Stimulated activated CD4-positive, alpha-beta T cell treated with anti-CD3 and anti-CD28 coated beads, Interleukin-12 subunit alpha, Interleukin-12 subunit beta, amount 100 ng/mL, for 24 hours (primary cell): ENCODE measurements around the gene MCM9.
A peak's percentile ranks its signal among the peaks of the same experiment; 100 is the strongest.

Source experiments
- DNase-seq, 2 experiments: peaks; one replicate each; pipeline ENCODE4 v3.0.0-alpha.2; 2020; ENCODE audit warnings: low read depth in 2 of 2

The MCM9 gene

GRCh38 chr6:118934461-118935330, at the start of gene MCM9:
Gene MCM9, minus strand, starts transcription at chr6:118935159. Its CDS starts 3,436 bp downstream, at chr6:118931723.
- peak; percentile 70 to 86 for DNase-seq

- DNase-seq, result no peak
Measured at GRCh38 chr6:118984342-118984741, 49.4 kb upstream of the MCM9 start.

DNA sequence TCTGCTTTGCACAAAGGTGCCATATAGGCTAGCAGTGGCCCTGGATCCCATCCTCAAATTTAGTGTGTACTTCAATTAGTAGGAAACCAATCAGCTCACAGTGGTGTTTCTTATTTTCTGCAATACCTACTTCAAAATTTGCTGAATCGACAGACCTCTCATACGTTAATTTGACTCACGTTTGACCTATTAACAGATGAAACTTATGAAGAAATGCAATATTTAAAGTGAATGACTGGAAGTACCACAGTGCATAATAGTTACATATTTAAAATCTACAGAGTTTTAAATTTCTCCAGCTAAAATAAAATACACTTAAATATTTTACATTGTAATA, 47.6 kb upstream of the MCM9 start:
- no peak for DNase-seq

DNA sequence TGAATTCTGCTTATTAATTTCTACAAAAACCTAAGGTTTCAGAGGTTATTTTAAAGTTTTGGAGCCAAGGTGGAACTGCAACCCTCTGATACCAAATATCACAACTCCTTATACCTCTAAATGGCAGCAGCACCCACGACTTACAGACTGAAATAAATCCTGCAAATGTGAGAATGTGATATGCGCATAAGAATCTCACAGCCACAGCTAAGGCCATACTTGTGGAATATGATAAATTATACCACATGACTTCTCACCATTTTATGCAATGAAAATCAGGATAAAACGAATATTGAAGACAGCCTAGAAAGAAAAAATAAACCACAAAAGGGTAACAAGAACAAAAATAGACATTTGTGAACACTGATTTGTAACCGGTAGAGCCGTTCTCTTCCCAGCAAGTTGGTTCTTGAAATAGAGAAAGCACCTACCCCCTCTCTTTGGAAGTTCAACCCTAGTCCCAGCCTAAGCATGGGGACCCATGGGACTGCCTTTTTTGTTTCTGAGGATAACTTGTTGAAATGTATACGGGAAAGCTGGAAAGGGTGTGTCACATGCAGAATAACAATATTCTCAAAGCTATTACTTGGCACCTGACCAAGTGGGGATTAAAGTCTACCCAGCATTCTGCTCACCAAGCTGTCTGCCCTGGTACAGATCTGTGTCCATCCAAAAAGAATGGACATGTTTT, 47.1 kb upstream of the MCM9 start:
- no peak for DNase-seq

- DNase-seq, result no peak
Measured at GRCh38 chr6:118980063-118980462, 45.1 kb upstream of the MCM9 start.

GRCh38 chr6:118974790-118975189, 39.8 kb upstream of the MCM9 start:
- DNase-seq, result no peak

- DNase-seq, result no peak
Measured at GRCh38 chr6:118971682-118972081, 36.7 kb upstream of the MCM9 start.

- no peak for DNase-seq
Measured at GRCh38 chr6:118970866-118971265, 35.9 kb upstream of the MCM9 start.

DNA sequence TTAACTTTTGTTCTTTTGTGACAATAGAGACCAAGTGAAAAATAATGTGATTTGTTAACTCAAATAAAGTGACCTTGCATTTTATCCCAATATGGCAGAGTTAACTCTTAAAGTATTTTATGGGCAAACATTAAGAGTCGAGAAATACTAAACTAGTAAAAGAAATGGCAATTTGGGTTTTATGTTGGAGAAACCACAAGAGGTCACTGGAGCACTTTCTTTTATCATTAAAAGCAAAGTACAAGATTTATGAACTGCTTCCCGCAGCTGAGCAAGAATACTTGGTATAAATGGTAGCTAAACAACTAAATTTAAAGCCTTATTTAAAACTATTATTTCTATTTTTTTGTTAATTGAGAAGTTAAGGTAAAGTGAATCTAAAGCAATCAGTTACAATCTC, 33.5 kb upstream of the MCM9 start:
- no peak for DNase-seq

- DNase-seq, result no peak
Measured at GRCh38 chr6:118967239-118967638, 32.3 kb upstream of the MCM9 start.

GRCh38 chr6:118965843-118966370, 30.9 kb upstream of the MCM9 start:
- no peak for DNase-seq

DNA sequence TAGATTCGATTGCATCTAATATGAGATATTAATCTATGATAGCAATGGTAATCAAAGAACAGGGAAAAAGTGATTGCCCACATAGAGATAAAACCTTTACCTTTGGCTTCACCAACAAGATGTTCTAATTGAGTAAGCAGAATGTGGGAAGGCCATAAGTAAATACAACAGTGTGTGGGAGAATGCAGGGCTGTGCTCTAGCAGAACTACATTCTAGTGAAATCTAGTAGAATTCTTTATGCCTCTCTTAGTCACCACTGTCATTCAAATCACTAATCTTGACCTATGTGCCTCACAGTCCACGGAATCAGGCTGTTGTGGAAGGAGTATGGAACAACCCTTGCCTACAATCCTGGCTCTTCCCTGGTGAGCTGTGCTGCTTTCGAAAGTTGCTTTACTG, 30.4 kb upstream of the MCM9 start:
- DNase-seq, result no peak

GRCh38 chr6:118963003-118963402, 28.0 kb upstream of the MCM9 start:
- no peak for DNase-seq

GRCh38 chr6:118959903-118960302, 24.9 kb upstream of the MCM9 start:
- no peak for DNase-seq

DNA sequence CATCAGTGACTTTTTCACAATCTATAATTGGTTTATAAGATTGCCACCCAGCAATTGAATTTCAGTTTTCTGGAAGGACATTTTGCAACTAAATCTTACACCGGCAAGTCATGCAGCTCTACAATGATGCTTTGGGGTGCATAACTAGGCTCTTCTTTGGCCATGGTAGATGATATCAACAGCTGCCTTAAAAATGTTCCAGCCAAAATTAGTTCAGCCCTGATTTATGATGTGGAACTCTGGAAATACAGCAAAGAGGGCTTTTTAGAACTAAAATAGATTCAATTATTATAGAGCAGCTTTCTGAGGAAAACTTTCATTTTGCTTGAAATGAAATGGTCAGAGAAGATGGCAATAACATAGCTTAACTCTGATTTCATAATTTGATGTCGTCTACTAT, 18.4 kb upstream of the MCM9 start:
- no peak for DNase-seq

GRCh38 chr6:118952683-118953082, 17.7 kb upstream of the MCM9 start:
- DNase-seq, result no peak

- DNase-seq, result no peak
Measured at GRCh38 chr6:118945217-118945616, 10.3 kb upstream of the MCM9 start.

DNA sequence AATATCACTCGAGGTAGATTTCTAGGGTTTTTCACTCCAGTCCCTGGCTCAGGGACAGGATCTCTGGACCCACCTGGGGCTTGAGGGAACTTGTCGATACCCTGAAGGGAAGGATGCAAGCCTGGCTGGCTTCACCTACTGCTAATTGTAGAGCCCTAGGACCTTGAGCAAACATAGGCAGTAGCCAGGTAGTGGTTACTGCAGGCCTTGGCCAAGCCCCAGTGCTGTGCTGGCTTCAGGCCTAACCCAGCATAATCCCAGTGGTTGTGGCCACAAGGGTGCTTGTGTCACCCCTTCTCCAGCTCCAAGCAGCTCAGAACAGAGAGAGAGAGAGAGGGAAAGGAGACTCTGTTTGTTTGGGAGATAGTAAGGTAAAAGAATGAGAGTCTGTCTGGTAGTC, 5.8 kb upstream of the MCM9 start:
- DNase-seq, result no peak

DNA sequence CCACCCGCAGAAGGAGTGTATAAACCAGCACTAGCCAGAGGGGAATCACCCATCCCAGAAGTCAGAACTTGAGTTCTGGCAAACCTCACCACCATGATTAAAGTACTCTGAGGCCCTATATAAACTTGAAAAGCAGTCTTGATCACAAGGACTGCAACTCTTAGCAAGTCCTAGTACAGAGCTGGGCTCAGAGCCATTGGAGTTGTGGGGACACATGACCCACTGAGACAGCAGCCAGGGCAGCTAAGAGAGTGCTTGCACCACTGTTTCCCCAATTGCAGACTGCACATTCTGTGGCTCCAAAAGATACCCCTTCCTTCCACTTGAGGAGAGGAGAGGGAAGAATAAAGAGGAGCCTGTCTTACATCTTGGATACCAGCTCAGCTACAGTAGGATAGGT, 4.7 kb upstream of the MCM9 start:
- no peak for DNase-seq

GRCh38 chr6:118935978-118936703, 1.2 kb upstream of the MCM9 start:
- no peak for DNase-seq

DNA sequence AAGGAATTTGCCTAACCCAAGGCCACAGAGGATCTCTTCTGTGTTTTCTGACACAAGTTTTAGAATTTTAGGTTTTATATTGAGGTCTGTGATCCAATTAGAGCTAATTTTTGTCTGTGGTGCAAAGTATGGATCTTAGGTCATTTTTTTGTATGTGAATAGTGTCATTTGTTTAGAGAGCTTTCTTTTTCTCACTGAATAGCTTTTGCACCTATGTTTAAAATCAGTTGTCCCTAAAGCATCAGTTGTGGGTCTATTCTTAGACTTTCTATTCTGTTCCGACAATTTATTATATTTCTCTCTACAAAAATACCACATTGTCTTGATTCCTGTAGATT, 341 bp upstream of the MCM9 start:
- no peak for DNase-seq

- no peak for DNase-seq
Measured at GRCh38 chr6:118933855-118934460, 1.0 kb downstream of the MCM9 start.
